Measurements from ENCODE around the gene C1orf226. TPM values are rescaled to one million over a fixed set of nuclear protein-coding genes. Genes with fewer than 3 reads are reported as not detected.

C1orf226 gene
- total and polyA plus RNA-seq, 9 of the 15 experiments (the other 6 are each of a cell fraction or from before 2014, with no cell fraction given): 0.10 to 1.4 (median 0.47) TPM

- H3K27me3 ChIP-seq (ENCODE audit: control insufficient read depth in 2 of 2, insufficient read depth in 2 of 2, low read length in 2 of 2): no peaks in the 10 kb centered on the region
- no peaks in the 10 kb centered on the region; the same call in 2 of the 3 replicates for H3K36me3 ChIP-seq (ENCODE audit: control insufficient read depth, insufficient read depth, low read length)
- peaks cover 68 to 85% of the 10 kb centered on the region in 2 experiments for H3K4me1 ChIP-seq (replicated peaks in 1 of 2; ENCODE audit: control insufficient read depth in 2 of 2, insufficient read depth in 2 of 2, low read length in 2 of 2)
- BruUV-seq (replicated peaks): no TSS peak
- CTCF ChIA-PET (ENCODE audit: low intra/inter-chr PET ratio): no interaction called here
- peaks cover 12% of the 10 kb centered on the region; the same call in 2 of the 3 replicates for H3K79me2 ChIP-seq (ENCODE audit: control insufficient read depth, insufficient read depth, low read length)
- intact Hi-C loops (cut with micrococcal nuclease) (no loop called here), in situ Hi-C loops (cut with MboI) (no loop called here)
- no peak overlapping the region for H3K4me2 ChIP-seq (ENCODE audit: insufficient read depth, low read length)
- no peak for DNase-seq (ENCODE audit: extremely low read depth in 1 of 4, low spot score in 3 of 4)
- POLR2A ChIA-PET: interaction anchor here (1.1 to 2.8 kb wide), 3 partner anchors 8 to 22 kb away, joined by 3 to 17 read pairs (median 10); no protein-coding TSS in a partner anchor
- no peak overlapping the region for H3K4me3 ChIP-seq
- no peaks in the 10 kb centered on the region for H4K20me1 ChIP-seq (replicated peaks; ENCODE audit: control insufficient read depth, insufficient read depth, low read length)
- H3K9me3 ChIP-seq (replicated peaks; ENCODE audit: control insufficient read depth, insufficient read depth, low read depth, low read length): no peaks in the 10 kb centered on the region
- ATAC-seq: no peak
- FAIRE-seq: no peak
- WGBS (ENCODE audit: insufficient coverage, low coverage, missing lambda C conversion rate): 72% methylated on average over 8 of the region's 8 CpGs
- peak overlapping the region in 1 of 2 experiments; percentile 26; a peak in 1 of 4 replicates for H3K9ac ChIP-seq (ENCODE audit: insufficient read depth in 1 of 2, low read depth in 2 of 2, low read length in 2 of 2)
- H2AFZ ChIP-seq (ENCODE audit: low read depth, low read length): peak overlapping the region; percentile 52
- peak overlapping the region; percentile 55; the same call in 2 of the 3 replicates for H3K27ac ChIP-seq (ENCODE audit: extremely low read depth, low read depth, low read length)
- peaks cover 7% of the 10 kb centered on the region for H3K9me1 ChIP-seq (ENCODE audit: control insufficient read depth, insufficient read depth, low read length)
- TF ChIP-seq ZNF274 (IDR thresholded peaks at IDR 0.05; ENCODE audit: borderline replicate concordance, low read depth, low read length) (no peak), SRSF9 (IDR thresholded peaks at IDR 0.05; ENCODE audit: borderline replicate concordance, low read depth, low read length) (no peak), MBD2 (IDR thresholded peaks at IDR 0.05; ENCODE audit: borderline replicate concordance, low read depth) (0 out of 2 replicates have a peak, but pooled peaks have one; percentile 9), ZBTB43 (CRISPR knock-in tag; IDR thresholded peaks at IDR 0.05) (no peak), CBX8 (IDR thresholded peaks at IDR 0.05; ENCODE audit: borderline replicate concordance, extremely low read depth, low read depth, low read length, poor library complexity, severe bottlenecking) (no peak), ZNF592 (IDR thresholded peaks at IDR 0.05) (peak; percentile 51; the same call in 1 of the 2 replicates), MAFK (IDR thresholded peaks at IDR 0.05; ENCODE audit: low read length) (peak; percentile 31; the same call in 1 of the 2 replicates), SPI1 (IDR thresholded peaks at IDR 0.05; ENCODE audit: borderline replicate concordance, low read depth, low read length) (peak; percentile 66; the same call in 1 of the 2 replicates), HIVEP1 (CRISPR knock-in tag; IDR thresholded peaks at IDR 0.05) (no peak), ZBTB12 (CRISPR knock-in tag; IDR thresholded peaks at IDR 0.05) (no peak), ATF1 (CRISPR knock-in tag; IDR thresholded peaks at IDR 0.05) (no peak), ATF1 (tag; IDR thresholded peaks at IDR 0.05) (no peak), ZFP91 (CRISPR knock-in tag; IDR thresholded peaks at IDR 0.05) (no peak), PCBP1 (IDR thresholded peaks at IDR 0.05; ENCODE audit: low read depth, low read length, poor library complexity, severe bottlenecking) (no peak)
Measured at GRCh38 chr1:162388083-162388594, 6.6 kb downstream of the C1orf226 start.
